ENCODE data around the gene MRPS6. TPM values are rescaled to one million over a fixed set of nuclear protein-coding genes. Genes with fewer than 3 reads are reported as not detected.

MRPS6 gene
- total RNA-seq, 1 donor from 2014 or later, result 129 TPM

- H3K27ac Mint-ChIP-seq, result peak overlapping the region; percentile 87
- TF ChIP-seq CTCF (IDR thresholded peaks at IDR 0.05; ENCODE audit: unreplicated experiment), result no peak
- no peaks in the 10 kb centered on the region for H3K27me3 Mint-ChIP-seq (ENCODE audit: low read depth)
- H3K4me3 Mint-ChIP-seq, result no peak overlapping the region
- H3K36me3 Mint-ChIP-seq, result peaks cover 19% of the 10 kb centered on the region
- no peaks in the 10 kb centered on the region for H3K9me3 Mint-ChIP-seq
- DNase-seq (ENCODE audit: low spot score in 2 of 2, unreplicated experiment in 2 of 2), result no peak
- H3K4me1 Mint-ChIP-seq, result peaks cover 37% of the 10 kb centered on the region
These were observed 19.7 kb downstream of the MRPS6 start for GRCh38 chr21:34093083-34093482.

- DNase-seq (ENCODE audit: low spot score in 2 of 2, unreplicated experiment in 2 of 2), result no peak
- peaks cover 23% of the 10 kb centered on the region for H3K36me3 Mint-ChIP-seq
- H3K9me3 Mint-ChIP-seq, result no peaks in the 10 kb centered on the region
- no peak overlapping the region for H3K4me3 Mint-ChIP-seq
- H3K4me1 Mint-ChIP-seq, result peaks cover 34% of the 10 kb centered on the region
- TF ChIP-seq CTCF (IDR thresholded peaks at IDR 0.05; ENCODE audit: unreplicated experiment), result no peak
- no peaks in the 10 kb centered on the region for H3K27me3 Mint-ChIP-seq (ENCODE audit: low read depth)
- H3K27ac Mint-ChIP-seq, result no peak overlapping the region
These were observed 21.6 kb downstream of the MRPS6 start for GRCh38 chr21:34094949-34095348.

- no peak for DNase-seq (ENCODE audit: low spot score in 2 of 2, unreplicated experiment in 2 of 2)
- no peak for TF ChIP-seq CTCF (IDR thresholded peaks at IDR 0.05; ENCODE audit: unreplicated experiment)
- Mint-ChIP-seq H3K4me3 (no peak overlapping the region), H3K9me3 (no peaks in the 10 kb centered on the region), H3K27me3 (ENCODE audit: low read depth) (no peaks in the 10 kb centered on the region), H3K36me3 (peaks cover 23% of the 10 kb centered on the region), H3K27ac (no peak overlapping the region), H3K4me1 (peaks cover 38% of the 10 kb centered on the region)
These were observed 24.1 kb downstream of the MRPS6 start for GRCh38 chr21:34097442-34097841.

- Mint-ChIP-seq H3K27ac (no peak overlapping the region), H3K27me3 (ENCODE audit: low read depth) (no peaks in the 10 kb centered on the region), H3K9me3 (no peaks in the 10 kb centered on the region), H3K36me3 (peaks cover 23% of the 10 kb centered on the region), H3K4me1 (peaks cover 40% of the 10 kb centered on the region), H3K4me3 (no peak overlapping the region)
- DNase-seq (ENCODE audit: low spot score in 2 of 2, unreplicated experiment in 2 of 2), result no peak
- no peak for TF ChIP-seq CTCF (IDR thresholded peaks at IDR 0.05; ENCODE audit: unreplicated experiment)
These were observed 27.0 kb downstream of the MRPS6 start for GRCh38 chr21:34100337-34100736.

- Mint-ChIP-seq H3K36me3 (peaks cover 22% of the 10 kb centered on the region), H3K4me1 (peaks cover 44% of the 10 kb centered on the region), H3K27ac (no peak overlapping the region), H3K9me3 (no peaks in the 10 kb centered on the region), H3K27me3 (ENCODE audit: low read depth) (no peaks in the 10 kb centered on the region), H3K4me3 (no peak overlapping the region)
- no peak for TF ChIP-seq CTCF (IDR thresholded peaks at IDR 0.05; ENCODE audit: unreplicated experiment)
- DNase-seq (ENCODE audit: low spot score in 2 of 2, unreplicated experiment in 2 of 2), result no peak
These were observed 27.4 kb downstream of the MRPS6 start for GRCh38 chr21:34100790-34101189.

- peaks cover 11% of the 10 kb centered on the region for H3K36me3 Mint-ChIP-seq
- no peak for DNase-seq (ENCODE audit: low spot score in 2 of 2, unreplicated experiment in 2 of 2)
- TF ChIP-seq CTCF (IDR thresholded peaks at IDR 0.05; ENCODE audit: unreplicated experiment), result no peak
- no peak overlapping the region for H3K27ac Mint-ChIP-seq
- H3K4me3 Mint-ChIP-seq, result no peak overlapping the region
- no peaks in the 10 kb centered on the region for H3K9me3 Mint-ChIP-seq
- no peaks in the 10 kb centered on the region for H3K27me3 Mint-ChIP-seq (ENCODE audit: low read depth)
- H3K4me1 Mint-ChIP-seq, result peaks cover 51% of the 10 kb centered on the region
These were observed 32.7 kb downstream of the MRPS6 start for GRCh38 chr21:34105947-34106541.
